KMS-11 (cell line): ENCODE results near the gene SLC2A1.

Source experiments
- H2AFZ ChIP-seq: fragments of 200-600 bp; sonication (generic); 2 replicates; pipeline ENCODE4 v1.6.1; 2016; ENCODE audit warnings: antibody characterized with exemption, mixed run types, low read depth
- H3K27ac ChIP-seq: fragments of 200-600 bp; sonication (generic); 2 replicates; pipeline ENCODE4 v1.6.1; 2016; ENCODE audit warnings: mild to moderate bottlenecking, mixed run types
- H3K27me3 ChIP-seq: fragments of 200-600 bp; sonication (generic); 2 replicates; pipeline ENCODE4 v1.6.1; 2017; ENCODE audit warnings: mild to moderate bottlenecking, low read depth, mixed run types, moderate library complexity; ENCODE audit not compliant: insufficient read depth
- H3K36me3 ChIP-seq: fragments of 200-600 bp; sonication (generic); 2 replicates; pipeline ENCODE4 v1.6.1; 2017; ENCODE audit warnings: mild to moderate bottlenecking, mixed run types; ENCODE audit not compliant: insufficient read depth
- H3K4me1 ChIP-seq: fragments of 200-600 bp; sonication (generic); 2 replicates; pipeline ENCODE4 v1.6.1; 2016; ENCODE audit warnings: mild to moderate bottlenecking, low read depth, mixed run types; ENCODE audit not compliant: poor library complexity, severe bottlenecking
- H3K4me2 ChIP-seq: fragments of 200-600 bp; sonication (generic); 2 replicates; pipeline ENCODE4 v1.7.0; 2016; ENCODE audit warnings: mild to moderate bottlenecking, mixed run types
- H3K4me3 ChIP-seq: fragments of 200-600 bp; sonication (generic); IDR thresholded peaks from 2 replicates; pipeline ENCODE4 v1.6.1; 2017; ENCODE audit warnings: low read depth, low read length, mixed read lengths; ENCODE audit not compliant: insufficient read depth
- H3K79me2 ChIP-seq: fragments of 200-600 bp; sonication (generic); 2 replicates; pipeline ENCODE4 v1.6.1; 2016; ENCODE audit warnings: low read depth, mixed run types; ENCODE audit not compliant: insufficient read depth
- H3K9ac ChIP-seq: fragments of 200-600 bp; sonication (generic); 2 replicates; pipeline ENCODE4 v1.6.1; 2016; ENCODE audit warnings: mild to moderate bottlenecking, mixed run types
- H4K20me1 ChIP-seq: fragments of 200-600 bp; sonication (generic); 2 replicates; pipeline ENCODE4 v1.6.1; 2016; ENCODE audit warnings: mild to moderate bottlenecking, mixed run types; ENCODE audit not compliant: insufficient read depth
- CTCF ChIP-seq: fragments of 200-600 bp; sonication (generic); conservative IDR thresholded peaks from 2 replicates; pipeline ENCODE4 v1.6.1; 2017; ENCODE audit warnings: low read depth, mild to moderate bottlenecking, antibody characterized with exemption, low read length, moderate library complexity, mixed read lengths

The SLC2A1 gene

GRCh38 chr1:42957229-42957879 is 1.3 kb downstream of the SLC2A1 start:
- Histone ChIP-seq H3K36me3 (no peaks in the 10 kb centered on the region), H3K27ac (peak overlapping the region; percentile 75; the same call in 1 of the 2 replicates), H3K9ac (peak overlapping the region; percentile 92; the same call in 1 of the 2 replicates), H2AFZ (peak overlapping the region; percentile 94), H3K79me2 (peaks cover 48% of the 10 kb centered on the region), H3K4me3 (no peak overlapping the region), H3K4me1 (peaks cover 16% of the 10 kb centered on the region), H3K27me3 (no peaks in the 10 kb centered on the region), H3K4me2 (peak overlapping the region; percentile 91), H4K20me1 (peaks cover 4% of the 10 kb centered on the region; the same call in 1 of the 2 replicates)
- TF ChIP-seq CTCF = no peak

- Histone ChIP-seq H3K27ac (no peak overlapping the region), H3K4me1 (peaks cover 18% of the 10 kb centered on the region)
These were observed 1.9 kb downstream of the SLC2A1 start for GRCh38 chr1:42956739-42957138.

GRCh38 chr1:42955311-42956063 is 3.2 kb downstream of the SLC2A1 start:
- Histone ChIP-seq H3K36me3 (no peaks in the 10 kb centered on the region), H4K20me1 (peaks cover 4% of the 10 kb centered on the region; the same call in 1 of the 2 replicates), H3K27ac (no peak overlapping the region), H3K9ac (no peak overlapping the region), H3K4me2 (no peak overlapping the region), H3K4me1 (peaks cover 24% of the 10 kb centered on the region), H3K4me3 (no peak overlapping the region), H3K27me3 (no peaks in the 10 kb centered on the region), H2AFZ (no peak overlapping the region), H3K79me2 (peaks cover 48% of the 10 kb centered on the region)
- TF ChIP-seq CTCF = no peak

More at GRCh38 chr1:42956739-42957138, 1.9 kb downstream of the SLC2A1 start:
- Histone ChIP-seq H3K9ac (no peak overlapping the region), H4K20me1 (peaks cover 4% of the 10 kb centered on the region; the same call in 1 of the 2 replicates), H2AFZ (no peak overlapping the region), H3K36me3 (no peaks in the 10 kb centered on the region), H3K27me3 (no peaks in the 10 kb centered on the region), H3K4me2 (peak overlapping the region; percentile 91), H3K4me3 (no peak overlapping the region), H3K79me2 (peaks cover 48% of the 10 kb centered on the region)
- TF ChIP-seq CTCF = no peak

- H3K9ac ChIP-seq = no peak overlapping the region
- H4K20me1 ChIP-seq = peaks cover 4% of the 10 kb centered on the region; the same call in 1 of the 2 replicates
- no peak overlapping the region for H3K4me3 ChIP-seq
These were observed 5.2 kb downstream of the SLC2A1 start for GRCh38 chr1:42953182-42954180.

More at GRCh38 chr1:42953182-42954180, 5.2 kb downstream of the SLC2A1 start:
- Histone ChIP-seq H3K36me3 (no peaks in the 10 kb centered on the region), H3K4me2 (no peak overlapping the region), H3K27ac (no peak overlapping the region), H3K4me1 (peaks cover 24% of the 10 kb centered on the region), H2AFZ (no peak overlapping the region), H3K79me2 (peaks cover 48% of the 10 kb centered on the region), H3K27me3 (no peaks in the 10 kb centered on the region)
- no peak for TF ChIP-seq CTCF
